ENCODE measurements around the gene SPINK4. TPM values are rescaled to one million over a fixed set of nuclear protein-coding genes. Genes with fewer than 3 reads are reported as not detected.

Gene SPINK4
- total RNA-seq, 2 experiments from 2014 or later = not detected

Other genes starting within 250 kb of the SPINK4 start
- 10 to 100 TPM; 43.7 to 45.9 TPM for gene APTX, start 238.5 kb upstream of the SPINK4 start, total RNA-seq
- 100 to 1,000 TPM; 173 to 184 TPM for gene DNAJA1, start 214.9 kb upstream of the SPINK4 start, total RNA-seq
- gene SMU1, start 163.5 kb upstream of the SPINK4 start, total RNA-seq = 10 to 100 TPM; 25.8 to 26.1 TPM
- gene B4GALT1, start 72.8 kb upstream of the SPINK4 start, total RNA-seq = 10 to 100 TPM; 76.6 to 78.0 TPM
- 10 to 100 TPM; 52.7 to 56.6 TPM for gene BAG1, start 24.5 kb downstream of the SPINK4 start, total RNA-seq
- gene CHMP5, start 24.9 kb downstream of the SPINK4 start, total RNA-seq = 100 to 1,000 TPM; 116 to 119 TPM
- gene NFX1, start 50.3 kb downstream of the SPINK4 start, total RNA-seq = 10 to 100 TPM; 36.5 to 38.6 TPM
- under 1 TPM; 0.12 to 0.36 TPM for gene AQP7, start 162.4 kb downstream of the SPINK4 start, total RNA-seq
- 10 to 100 TPM; 19.4 to 20.2 TPM for gene AQP3, start 207.4 kb downstream of the SPINK4 start, total RNA-seq
- gene NOL6, start 233.8 kb downstream of the SPINK4 start, total RNA-seq = 10 to 100 TPM; 38.1 to 39.7 TPM